HG03565 (cell line): Measurements from ENCODE around the gene DENND2A.
"Not testable (repeated sequence)": the region's sequence is repeated elsewhere in the genome, so short reads cannot be mapped to it uniquely, and the experiment has no call there.

Experiments
- ATAC-seq: cut with Tn5 transposase; IDR thresholded peaks from one replicate; pipeline ENCODE4 v1.9.1; 2021; ENCODE audit warnings: mild to moderate bottlenecking, moderate library complexity; ENCODE audit not compliant: unreplicated experiment

Gene DENND2A, protein sequence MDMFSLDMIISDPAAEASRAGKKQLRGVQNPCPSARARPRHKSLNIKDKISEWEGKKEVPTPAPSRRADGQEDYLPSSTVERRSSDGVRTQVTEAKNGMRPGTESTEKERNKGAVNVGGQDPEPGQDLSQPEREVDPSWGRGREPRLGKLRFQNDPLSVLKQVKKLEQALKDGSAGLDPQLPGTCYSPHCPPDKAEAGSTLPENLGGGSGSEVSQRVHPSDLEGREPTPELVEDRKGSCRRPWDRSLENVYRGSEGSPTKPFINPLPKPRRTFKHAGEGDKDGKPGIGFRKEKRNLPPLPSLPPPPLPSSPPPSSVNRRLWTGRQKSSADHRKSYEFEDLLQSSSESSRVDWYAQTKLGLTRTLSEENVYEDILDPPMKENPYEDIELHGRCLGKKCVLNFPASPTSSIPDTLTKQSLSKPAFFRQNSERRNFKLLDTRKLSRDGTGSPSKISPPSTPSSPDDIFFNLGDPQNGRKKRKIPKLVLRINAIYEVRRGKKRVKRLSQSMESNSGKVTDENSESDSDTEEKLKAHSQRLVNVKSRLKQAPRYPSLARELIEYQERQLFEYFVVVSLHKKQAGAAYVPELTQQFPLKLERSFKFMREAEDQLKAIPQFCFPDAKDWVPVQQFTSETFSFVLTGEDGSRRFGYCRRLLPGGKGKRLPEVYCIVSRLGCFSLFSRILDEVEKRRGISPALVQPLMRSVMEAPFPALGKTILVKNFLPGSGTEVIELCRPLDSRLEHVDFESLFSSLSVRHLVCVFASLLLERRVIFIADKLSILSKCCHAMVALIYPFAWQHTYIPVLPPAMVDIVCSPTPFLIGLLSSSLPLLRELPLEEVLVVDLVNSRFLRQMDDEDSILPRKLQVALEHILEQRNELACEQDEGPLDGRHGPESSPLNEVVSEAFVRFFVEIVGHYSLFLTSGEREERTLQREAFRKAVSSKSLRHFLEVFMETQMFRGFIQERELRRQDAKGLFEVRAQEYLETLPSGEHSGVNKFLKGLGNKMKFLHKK

DNA sequence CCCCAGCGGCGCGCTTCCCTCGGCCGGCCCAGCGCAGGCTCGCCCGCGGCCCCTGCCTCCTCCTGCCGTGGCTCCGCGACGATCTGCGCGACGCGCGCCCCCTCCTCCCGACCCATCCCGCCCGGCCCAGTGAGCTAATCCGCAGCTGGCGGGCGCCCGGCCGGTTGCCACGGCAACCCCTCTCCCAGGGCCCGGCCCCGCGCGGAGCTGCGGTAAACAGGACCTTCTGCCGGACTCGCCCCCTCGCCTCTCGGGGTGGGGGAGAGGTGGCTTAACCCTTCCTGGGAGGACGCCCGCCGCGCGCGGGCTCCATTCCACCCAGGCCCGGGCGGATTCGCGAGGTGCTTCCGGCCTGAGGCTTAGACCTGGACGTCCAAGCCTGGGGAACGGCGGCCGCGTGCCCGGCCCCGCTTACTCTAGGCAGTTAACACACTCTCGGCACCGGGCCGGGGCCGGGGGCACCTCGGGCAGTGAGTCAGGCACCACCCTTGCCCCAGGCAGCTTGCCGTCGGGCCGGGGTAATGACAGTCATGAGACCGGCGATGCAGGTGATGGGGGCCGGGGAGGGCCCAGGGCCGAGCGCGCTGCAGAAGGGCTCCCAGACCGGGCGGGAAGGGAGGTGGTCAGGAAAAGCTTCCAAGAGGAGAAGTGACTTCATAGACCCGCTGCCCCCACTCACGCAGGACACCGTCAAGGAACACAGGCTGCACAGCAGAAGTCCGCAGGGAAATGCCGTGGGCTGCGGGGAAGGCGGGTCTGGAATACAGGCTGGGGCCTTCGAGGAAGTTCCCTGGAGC, at the start of gene DENND2A:
Gene DENND2A (minus strand): TSS at position 87 of the 797 bp plus-strand sequence. CDS start 38,416 bp downstream, outside the sequence.
- no peak for ATAC-seq

DNA sequence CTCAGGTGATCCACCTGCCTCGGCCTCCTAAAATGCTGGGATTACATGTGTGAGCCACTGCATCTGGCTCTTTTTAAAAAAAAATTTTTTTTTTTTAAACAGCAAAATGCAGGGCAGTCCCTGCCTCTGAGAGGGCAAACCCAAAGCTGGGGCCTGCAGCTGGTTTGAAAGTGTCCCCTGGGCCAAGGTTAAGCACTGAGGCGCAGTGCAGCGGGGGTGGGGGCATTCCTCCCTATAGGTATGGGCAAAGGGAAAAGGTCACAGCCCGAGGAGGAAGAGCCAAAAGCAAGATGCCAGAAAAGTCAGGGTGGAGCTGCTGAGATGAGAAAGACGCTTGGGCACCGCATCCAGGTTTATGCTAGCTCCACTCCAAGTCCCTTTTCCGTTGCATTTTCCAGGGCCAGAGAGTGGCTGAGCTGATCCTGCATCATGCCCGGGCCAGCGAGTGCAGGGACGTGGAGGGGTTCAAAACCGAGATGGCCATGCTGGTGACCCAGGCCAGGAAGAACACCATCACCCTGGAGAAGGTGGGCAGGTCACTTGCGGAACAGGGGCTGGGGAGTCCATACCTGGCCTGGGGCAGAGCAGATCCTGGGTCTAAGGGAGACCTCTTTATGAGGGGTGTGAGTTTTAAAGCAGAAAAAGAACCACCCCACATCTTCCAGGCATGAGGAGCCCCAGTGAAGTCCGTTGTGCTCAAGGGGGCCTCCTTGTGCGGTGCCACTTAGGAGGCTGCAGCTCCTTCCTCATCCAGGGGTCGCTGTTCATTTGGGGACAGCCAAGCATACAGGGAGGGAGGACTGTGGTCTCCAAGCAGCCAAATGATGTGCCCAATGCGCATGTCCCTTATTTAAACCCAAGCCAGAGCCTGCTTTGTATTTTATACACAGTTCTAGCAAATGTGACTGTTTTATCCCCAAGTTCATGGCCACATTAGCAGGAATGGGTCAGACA, 48.9 kb upstream of the DENND2A start:
- ATAC-seq: no peak

DNA sequence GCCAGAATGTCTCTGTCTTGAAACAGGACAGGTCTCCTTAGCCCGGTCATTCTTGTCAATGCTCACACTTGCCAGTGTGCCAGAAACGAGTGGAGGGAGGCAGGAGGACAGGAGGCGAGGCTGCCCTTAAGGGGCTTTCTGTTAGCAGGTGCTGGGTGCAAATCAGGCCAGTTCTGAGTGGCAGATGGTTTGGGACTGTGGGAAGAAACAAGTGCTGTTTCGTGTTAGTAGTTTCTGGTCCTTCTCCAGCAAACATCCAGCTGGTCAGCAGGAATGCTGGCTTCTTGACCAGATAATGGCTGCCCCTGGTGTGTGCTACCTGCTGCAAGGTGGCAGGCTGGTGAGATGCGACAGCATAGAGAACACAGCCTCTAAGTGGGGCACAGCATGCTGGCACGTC, 47.7 kb upstream of the DENND2A start:
- ATAC-seq: no peak

DNA sequence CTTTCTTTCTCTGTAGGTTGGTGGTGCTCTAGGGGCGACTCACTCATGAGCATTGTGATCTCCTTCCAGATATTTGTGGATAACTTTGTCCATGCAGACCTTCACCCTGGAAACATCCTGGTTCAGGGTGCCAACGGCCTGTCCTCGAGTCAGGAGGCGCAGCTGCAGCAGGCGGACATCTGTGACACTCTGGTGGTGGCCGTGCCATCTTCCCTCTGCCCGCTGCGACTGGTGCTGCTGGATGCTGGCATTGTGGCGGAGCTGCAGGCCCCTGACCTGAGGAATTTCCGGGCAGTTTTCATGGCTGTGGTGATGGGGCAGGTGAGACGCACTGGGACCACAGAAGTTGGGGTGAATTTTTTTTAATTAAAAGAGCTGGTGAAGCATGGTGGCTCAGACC, 46.3 kb upstream of the DENND2A start:
- ATAC-seq: no peak

DNA sequence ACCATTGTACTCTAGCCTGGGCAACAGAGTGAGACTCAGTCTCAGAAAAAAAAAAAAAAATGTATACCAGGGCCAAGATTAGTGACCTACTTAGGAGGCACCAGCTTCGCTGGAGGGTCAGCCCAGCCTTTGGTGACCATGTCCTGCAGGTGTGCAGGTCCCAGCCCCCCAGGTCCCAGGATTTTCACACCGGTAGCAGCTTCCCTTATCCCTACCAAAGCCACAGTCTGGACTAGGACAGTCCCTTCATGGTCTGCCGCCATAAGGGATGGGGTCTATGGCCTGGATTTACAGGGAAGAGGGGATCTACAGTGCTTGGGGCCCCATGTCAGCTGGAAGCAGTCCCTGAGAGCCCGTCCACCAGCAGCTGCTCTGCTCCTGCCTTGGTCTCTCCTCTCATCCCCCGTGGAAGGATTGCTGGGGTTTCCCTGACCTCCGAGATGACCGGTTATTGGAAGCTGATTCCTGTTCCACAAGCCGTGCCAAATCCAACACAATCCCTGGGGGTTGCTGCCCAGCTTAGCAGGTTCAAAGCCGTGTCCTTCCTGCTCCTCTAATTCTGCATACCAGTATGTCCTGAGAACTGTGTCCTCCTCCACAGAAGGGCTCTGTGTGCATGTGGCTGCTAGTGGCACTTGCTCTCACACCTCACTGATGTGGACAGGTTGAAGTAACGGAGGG, 44.9 kb upstream of the DENND2A start:
- no peak for ATAC-seq

DNA sequence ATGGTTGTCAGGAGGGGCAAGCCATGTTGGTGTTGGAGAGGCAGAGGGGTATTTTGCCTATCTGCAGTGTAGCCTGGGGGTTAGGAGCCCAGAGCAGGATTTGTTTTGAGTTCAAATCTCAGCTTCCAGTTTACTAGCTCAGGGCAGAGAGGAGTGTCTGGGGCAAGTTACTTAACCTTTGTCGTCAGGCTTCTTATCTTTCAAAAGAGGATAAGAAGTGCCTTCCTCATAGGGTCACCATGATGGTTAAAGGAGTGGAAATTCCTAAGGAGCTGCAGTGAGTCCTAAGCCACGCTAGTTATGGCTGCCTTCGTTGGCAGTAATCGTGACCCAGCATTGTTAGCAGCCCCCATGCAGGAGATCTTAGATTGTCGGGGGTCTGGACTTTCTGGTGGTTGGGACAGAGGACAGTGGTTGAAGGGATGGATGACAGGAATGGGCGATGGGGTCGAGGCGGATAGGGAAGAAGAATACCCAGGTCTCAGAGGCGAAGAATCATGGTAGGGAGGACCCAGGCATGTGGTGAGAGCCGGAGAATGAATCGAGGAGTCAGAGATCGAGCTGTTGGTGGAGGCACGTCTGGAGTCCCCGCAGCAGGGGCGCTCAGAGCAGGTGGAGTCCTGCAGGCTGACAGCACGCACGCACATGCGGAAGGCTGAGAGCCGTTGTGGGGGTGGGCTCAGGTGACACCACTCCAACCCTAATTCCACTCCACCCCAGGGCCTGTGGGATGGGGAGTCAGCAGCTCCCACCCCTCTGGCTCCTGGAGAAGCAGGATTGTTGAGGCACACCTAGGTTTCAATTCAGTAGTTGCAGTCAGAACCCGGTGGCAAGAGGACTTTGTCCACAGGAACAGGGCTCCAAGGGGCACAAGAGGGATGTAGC, 43.7 kb upstream of the DENND2A start:
- no peak for ATAC-seq

DNA sequence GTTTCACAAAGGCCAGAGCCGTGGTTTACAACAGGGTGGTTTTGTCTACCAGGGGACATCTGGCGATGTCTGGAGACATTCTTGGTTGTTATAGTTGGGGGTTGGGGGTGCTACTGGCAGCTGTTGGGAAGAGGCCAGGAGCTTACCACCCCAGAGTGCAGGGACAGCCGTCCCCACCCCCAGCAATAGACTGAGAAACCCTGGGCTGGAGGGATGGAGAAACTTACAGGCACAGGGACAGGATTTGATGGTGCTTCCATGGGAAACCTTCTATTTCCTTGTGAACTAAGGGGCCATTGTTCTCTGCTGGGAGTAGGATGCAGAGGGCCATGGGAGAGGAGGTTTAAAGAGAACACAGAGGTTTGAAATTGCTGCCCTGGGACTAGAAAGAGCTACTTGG, 43.0 kb upstream of the DENND2A start:
- no peak for ATAC-seq

DNA sequence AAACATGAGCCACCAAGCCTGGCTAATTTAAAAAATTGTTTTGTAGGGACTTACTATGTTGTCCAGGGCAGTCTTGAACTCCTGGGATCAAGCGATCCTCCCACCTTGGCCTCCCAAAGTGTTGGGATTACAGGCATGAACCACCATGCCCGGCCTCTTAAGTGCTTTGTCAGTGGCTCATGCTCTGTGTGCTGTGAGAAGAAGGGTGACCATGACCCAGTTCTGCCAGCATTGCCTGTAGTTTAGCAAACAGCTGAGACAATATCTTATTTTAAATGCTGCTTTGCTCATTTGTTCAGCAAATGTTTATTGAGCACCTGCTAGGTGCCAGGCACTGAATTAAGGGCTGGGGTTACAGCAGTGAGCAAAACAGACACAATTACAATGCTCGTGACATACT, 41.2 kb upstream of the DENND2A start:
- no peak for ATAC-seq

DNA sequence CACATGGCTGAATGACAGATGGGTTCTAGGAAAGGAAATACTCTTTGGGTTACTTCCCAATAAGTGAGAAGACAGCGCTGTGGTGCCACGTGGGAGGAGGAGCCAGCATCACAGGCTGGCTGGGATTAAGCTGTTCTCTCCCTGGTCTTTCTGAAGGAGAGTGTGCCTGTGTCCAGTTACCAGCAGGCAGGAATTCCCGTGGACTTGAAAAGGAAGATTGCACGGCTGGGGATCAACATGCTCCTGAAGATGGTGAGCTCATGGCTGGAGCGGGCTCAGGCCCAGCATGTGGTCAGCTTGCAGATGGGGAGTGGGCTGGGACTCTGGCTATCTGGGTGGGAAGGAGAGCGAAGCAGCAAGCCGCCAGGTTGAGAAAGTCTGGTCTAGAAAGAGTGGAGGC, 40.3 kb upstream of the DENND2A start:
- no peak for ATAC-seq

DNA sequence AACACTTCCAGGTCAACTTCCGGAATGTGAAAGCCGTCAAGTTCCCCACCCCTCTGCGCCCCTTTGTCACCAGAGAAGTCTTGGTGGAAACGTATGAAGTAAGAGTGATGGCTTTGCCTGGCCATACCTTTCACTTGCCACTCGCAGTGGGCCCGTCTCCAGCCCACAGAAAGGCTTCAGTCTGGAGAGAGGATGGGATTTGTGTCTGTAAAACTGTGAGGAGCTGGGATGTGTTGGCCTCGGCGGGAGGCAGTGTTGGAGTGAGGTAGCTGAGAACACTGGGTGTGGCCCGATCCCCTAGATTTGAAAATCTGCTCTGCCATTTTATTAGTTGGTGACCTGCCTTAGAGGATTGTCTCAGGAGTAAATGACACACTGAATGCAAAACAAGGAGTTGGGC, 38.6 kb upstream of the DENND2A start:
- no peak for ATAC-seq

DNA sequence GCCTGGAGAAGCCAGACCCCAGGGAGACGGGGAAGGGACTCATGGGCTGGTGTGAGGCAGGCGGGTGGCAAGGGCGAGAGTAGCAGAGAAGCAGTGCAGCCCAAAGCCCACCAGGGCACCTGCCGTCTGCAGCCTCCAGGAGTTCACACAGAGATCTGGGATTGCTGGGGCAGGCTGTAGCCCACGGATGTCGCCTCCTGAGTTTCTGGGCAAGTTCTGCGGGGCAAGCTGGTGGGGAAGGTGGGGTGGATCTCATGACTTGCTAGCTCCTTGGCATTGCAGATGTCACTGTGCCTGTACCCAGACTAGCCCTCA, 38.2 kb upstream of the DENND2A start:
- no peak for ATAC-seq

DNA sequence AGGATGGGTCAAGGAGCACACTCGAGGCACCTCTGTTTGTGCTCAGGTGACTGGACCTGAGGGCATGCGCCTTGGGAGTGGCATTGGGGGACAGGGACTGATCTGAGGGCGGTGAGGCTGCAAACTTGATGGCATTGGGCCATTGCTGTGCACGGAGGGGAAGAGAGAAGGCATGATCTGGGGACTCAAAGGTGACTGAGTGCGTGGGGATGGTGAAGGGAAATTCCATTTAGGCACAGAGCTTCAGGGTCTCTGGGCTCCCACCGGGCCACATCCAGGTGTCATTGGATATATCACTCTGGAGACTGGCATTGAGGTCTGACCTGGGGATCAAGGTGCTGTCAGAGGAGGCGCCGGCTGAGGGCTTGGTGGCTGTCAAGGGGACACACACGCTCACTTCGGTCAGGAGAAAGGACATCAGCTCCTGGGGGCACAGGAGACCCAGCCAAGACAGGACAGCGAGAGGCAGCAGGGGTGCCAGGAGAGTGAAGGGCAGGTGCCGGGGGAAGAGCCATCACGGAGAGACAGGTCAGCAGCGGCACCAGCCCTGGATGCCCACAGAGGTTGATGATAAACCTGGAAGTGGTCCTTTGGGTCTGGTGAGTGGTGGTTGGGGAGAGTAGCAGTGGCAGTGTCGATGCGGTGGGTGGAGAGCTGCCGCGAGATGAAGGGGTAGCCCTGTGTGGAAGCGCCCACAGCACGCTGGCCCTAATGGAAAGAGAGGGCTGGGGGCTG, 37.6 kb upstream of the DENND2A start:
- ATAC-seq: no peak

DNA sequence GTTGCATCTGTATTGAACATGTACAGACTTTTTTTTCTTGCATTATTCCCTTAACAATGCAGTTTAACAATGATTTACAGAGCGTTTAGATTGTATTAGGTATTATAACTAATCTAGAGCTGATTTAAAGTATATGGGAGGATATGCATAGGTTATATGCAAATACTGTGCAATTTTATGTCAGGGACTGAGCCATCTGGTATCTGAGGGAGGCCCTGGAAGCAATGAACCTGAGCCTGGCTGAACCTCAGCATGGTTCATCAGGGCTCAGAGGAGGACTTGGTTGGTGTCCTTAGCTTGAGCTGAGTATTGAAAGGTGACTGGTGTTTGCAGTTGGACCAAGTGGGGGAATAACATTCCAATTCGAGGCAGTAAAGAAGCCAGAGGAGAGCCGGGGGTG, 36.9 kb upstream of the DENND2A start:
- ATAC-seq: no peak

DNA sequence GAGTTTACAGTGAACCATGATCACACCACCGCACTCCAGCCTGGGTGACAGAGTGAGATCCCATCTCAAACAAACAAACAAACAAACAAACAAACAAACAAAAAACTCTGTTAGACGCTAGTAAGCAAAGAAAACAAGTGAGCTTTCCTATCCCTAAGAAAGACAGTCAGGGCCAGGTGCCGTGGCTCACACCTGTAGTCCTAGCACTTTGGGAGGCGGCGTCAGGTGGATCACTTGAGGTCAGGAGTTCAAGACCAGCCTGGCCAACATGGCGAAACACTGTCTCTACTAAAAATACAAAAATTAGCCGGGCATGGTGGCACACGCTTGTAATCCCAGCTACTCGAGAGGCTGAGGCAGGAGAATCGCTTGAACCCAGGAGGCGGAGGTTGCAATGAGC, 36.3 kb upstream of the DENND2A start:
- ATAC-seq: not testable (repeated sequence)

DNA sequence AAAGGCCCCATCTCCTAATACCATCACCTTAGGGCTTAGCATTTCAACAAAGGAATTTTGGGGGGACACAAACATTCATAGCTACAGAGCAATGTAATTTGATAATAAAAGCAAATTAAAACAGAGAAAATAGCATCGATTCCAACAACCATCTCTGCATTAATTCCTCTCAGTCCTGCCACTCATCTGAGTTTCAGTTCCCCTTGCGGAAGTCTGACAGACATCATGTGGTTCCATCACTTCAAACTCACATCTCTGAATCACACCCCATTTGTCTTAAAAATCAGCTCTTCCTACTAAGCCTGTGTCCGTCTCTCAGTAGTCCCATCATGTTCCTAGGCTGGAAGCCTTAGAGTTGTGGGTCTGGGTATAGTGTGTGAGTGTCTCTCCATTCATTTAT, 35.7 kb upstream of the DENND2A start:
- peak; percentile 41 for ATAC-seq

DNA sequence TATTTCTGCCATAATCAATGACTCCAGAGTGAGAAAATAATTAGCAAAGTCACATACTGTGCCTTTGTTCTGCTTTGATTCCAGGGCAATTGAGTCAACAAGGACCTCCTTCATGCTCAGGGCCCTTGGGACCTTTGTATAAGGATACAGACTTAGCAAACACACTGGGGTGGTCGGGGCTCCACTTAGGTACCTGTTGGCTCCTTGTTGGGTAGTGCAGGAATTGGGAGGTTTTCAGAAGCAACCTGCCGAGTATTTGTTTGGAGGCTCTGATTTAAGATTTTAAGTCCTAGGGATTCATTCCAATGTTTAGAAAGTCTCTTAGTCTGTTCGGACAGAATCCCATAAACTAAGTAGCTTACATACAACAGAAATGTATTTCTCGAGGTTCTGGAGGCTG, 35.1 kb upstream of the DENND2A start:
- no peak for ATAC-seq

DNA sequence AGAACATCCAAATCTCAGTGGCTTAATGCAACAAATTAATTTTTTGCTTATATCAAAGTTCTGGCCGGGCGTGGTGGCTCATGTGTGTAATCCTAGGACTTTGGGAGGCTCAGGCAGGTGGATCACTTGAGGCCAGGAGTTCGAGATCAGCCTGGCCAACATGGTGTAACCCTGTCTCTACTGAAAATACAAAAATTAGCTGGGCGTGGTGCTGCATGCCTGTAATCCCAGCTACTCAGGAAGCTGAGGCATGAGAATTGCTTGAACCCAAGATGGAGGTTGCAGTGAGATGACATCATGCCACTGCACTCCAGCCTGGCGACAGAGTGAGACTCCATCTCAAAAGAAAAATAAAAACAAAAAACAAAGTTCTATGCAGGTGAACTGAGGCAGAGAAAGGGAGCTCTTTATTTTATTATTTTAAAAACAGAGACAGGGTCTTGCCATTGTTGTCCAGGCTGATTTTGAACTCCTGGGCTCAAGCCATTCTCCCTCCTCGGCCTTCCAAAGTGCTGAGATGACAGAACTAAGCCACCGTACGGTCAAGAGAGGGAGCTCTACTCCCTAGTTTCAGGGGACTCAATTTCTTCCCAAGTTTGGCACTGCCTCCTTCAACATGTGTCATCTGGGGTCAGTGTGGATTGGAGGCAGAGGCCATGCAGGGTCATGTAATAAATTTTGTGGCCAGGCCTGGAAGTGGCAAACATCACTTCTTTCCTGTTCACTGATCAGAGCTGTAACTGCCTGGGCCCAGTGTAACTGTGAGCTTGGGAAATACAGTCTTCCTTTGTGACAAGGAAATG, 34.5 kb upstream of the DENND2A start:
- no peak for ATAC-seq
